Right kidney (tissue), 1 donor: ENCODE measurements around the gene SKAP2.

Experiments
- DNase-seq: peaks from one replicate; pipeline ENCODE4 v3.0.0-alpha.2; 2016

The SKAP2 gene

GRCh38 chr7:26633557-26633956 is 230.8 kb downstream of the SKAP2 start:
- DNase-seq: no peak

- no peak for DNase-seq
These were observed 232.8 kb downstream of the SKAP2 start for GRCh38 chr7:26631601-26632000.

GRCh38 chr7:26630941-26631580 is 233.3 kb downstream of the SKAP2 start:
- DNase-seq: no peak

DNA sequence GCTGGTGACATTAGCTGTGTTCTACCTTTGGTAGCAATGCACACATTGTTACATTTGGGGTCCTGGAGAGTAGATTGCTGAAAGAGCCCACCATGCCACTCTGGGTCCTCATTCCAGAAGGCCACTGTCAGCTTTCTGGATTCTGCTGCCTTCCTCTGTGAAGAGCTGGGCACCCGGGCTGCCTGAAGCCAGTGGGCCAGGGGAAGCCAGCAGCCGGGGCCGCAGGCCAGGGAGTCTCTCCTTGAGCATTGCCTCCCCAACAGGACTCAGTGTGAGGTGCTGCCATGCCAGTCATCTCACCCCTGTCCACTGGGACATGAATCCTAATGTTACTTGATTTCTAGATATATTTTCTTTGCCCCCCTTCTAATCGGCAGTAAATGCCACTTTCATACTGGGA is 234.0 kb downstream of the SKAP2 start:
- no peak for DNase-seq

DNA sequence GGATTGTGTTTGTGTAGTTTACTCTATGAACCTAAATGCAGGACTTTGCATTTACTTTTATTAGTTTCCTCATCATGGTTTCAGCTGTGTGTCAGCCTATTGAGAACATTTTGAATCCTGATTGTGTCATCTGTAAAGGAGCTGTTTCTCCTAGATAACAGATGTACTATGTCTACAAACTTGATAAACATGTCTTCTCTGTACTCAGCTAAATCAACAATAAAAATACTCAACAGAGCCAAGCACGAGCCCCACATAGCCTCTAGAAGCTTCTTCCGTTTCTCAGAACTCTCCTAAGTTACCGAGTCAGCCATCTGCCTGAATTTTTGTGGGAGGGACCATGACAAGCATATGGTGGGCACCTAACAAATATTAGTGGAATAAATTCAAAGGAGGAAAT is 234.7 kb downstream of the SKAP2 start:
- no peak for DNase-seq

DNA sequence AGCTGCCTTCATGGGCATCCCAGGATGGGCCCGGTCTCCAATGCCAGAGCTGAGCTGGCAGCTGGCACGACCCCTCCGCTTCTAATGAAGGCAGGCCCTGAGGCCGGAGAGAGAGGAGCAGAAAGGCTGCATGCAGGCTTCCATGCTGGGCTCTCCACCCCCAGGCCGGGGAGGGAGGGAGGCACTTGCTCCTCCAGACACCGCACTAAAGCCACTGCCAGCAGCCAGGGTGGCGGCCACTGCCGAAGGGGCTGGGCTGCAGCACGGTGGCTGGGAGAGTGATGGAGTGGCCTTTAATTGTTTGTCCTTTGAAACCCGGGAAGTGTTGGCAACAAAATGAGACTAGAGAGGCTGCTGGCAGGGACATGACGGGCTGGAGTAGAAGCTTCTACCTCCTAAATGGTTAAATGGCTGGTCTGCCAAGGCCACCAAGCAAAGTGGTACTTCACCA is 236.5 kb downstream of the SKAP2 start:
- DNase-seq: no peak

DNA sequence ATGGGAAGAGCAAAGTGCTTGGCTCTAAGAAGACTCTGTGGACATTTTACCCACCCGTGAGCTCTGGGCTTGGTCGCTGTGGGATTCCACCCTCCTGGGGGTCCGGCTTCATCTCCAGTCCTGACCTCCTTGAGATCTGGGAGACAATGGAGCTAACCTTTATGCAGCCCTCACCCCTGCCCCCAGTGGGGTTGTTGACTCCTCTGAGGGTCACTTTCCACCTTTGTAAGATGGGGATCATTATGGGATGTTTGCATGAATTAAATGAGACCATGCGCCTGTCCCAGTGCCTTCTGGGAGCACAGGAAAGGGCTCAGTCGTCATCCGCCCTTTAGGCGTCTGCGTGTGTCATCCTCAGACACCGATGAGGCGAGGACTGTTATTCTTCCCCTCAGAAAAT is 237.2 kb downstream of the SKAP2 start:
- DNase-seq: no peak

DNA sequence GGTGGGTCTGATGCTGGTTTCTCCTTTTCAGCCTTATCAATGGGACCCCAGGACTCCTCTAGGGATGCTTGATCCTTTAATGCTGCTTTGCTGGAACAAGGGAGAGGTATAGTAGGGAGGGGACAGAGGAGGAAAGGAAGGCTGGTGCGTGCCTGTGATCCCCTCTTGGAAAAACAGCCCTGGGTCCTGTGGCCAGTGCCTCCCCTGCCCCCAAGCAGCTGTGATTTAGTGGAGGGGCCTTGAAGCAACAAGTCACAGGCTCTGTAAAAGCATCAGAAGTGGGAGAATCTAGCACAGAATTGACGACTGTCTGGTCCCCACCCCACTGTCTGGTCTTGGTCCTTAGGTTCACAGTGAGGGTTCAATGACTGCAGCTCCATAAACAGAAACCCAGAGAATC is 237.7 kb downstream of the SKAP2 start:
- no peak for DNase-seq

DNA sequence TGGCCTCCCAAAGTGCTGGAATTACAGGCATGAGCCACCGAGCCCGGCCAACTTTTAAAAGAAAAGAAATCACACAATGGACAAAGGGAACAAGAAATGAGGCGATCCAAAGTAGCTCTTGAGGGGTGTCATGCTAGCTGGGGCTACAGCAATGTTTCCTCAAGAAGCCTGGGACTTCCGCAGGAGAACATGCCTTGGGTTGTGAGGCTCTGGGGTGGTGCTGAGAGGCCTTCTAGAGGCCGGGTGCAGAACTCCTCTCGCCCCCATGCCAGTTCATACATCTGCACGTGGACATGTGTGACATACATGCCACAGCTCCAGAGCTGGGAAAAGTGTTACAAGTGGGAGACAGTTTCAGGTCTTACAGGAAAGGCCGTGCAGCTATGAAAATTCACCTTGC is 238.2 kb downstream of the SKAP2 start:
- DNase-seq: no peak

DNA sequence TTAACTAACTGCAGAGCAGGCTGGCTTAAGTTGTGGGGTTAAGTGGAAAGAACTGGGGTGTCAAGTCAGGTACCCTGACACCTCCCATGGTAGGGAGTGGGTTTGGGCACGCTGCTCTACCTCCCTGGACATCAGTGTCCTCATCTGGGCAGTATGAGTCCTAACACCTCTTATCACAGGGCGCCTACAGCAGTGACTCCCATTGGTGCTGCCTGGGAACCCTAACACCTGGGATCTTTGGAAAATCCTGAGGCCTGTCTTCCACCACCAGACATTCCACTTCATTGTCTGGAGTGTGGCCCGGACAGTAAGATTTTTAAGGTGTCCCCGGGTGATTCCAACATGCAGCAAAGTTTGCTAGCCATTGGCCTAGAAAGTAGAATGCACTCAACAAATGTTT is 239.1 kb downstream of the SKAP2 start:
- DNase-seq: no peak

GRCh38 chr7:26624839-26625238 is 239.6 kb downstream of the SKAP2 start:
- no peak for DNase-seq

- DNase-seq: no peak
These were observed 240.0 kb downstream of the SKAP2 start for GRCh38 chr7:26624431-26624830.

GRCh38 chr7:26620352-26620751 is 244.0 kb downstream of the SKAP2 start:
- DNase-seq: no peak

GRCh38 chr7:26619348-26619984 is 244.9 kb downstream of the SKAP2 start:
- no peak for DNase-seq

DNA sequence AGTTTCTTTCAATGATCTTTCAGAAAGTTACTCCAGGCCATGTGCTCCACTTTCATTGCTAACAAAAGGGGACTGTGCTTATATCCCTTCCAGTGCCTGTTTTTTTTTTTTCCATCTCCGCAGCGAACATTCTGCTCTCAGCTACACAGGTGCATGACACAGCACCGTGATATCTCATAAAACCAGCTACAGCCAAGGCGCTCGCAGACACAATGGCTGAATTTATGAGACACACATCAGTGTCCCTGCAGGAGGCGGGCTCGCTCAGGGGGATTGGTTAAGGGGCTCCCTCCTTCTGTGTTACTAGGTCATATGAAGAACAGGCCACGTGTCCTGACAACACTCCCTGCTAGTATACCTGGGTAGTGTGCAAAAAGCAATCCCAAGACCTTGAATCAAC is 245.5 kb downstream of the SKAP2 start:
- DNase-seq: peak; percentile 40

DNA sequence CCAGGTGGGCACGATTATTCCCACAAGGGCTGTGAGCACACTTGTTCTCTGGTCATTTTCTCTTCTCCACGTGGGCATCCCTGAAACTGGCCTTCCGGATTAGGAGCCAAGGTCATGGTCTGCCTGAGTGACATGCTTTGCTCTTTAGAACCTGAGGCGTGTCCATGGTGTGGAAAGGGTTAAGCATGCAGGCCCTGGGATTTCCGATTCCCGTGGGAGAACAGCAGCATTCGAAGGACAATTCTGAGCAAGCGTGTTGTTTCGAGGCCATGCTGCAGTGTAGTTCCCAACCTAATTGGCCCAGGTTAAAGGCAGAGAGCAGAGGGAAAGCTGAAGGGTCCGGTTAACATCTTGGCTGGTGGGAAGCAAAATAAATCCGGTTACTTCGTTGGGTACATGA is 245.9 kb downstream of the SKAP2 start:
- no peak for DNase-seq
